HEK293 (cell line): ENCODE data around the gene HINT3.

Experiments used
- CTCF ChIA-PET: fragments of 350-600 bp; formaldehyde crosslinking; extraction: SDS; loops from one replicate; lab custom pipeline; 2021; ENCODE audit warnings: antibody characterized with exemption; lab: Yijun Ruan, JAX
- POLR2A ChIA-PET: fragments of 300-600 bp; formaldehyde crosslinking; extraction: SDS; loops from one replicate; lab custom pipeline; 2020; ENCODE audit warnings: antibody characterized with exemption, inconsistent platforms; lab: Yijun Ruan, JAX
- H3K27ac ChIP-seq: fragments of 200-500 bp; sonication (Bioruptor generic); 2 replicates; pipeline ENCODE4 v1.5.1; 2014; ENCODE audit warnings: low read depth, low read length, control low read depth, inconsistent platforms; ENCODE audit errors: extremely low read depth
- H3K36me3 ChIP-seq, 2 experiments: fragments of 200-500 bp in 1 of 2; sonication (Bioruptor generic) in 1 of 2; 1 replicate in 1 of 2; 2 replicates in 1 of 2; pipeline ENCODE4 v1.5.1; 2014 to 2017; ENCODE audit warnings: inconsistent platforms in 2 of 2, low read length in 2 of 2; ENCODE audit not compliant: control insufficient read depth in 2 of 2, insufficient read depth in 1 of 2
- H3K4me1 ChIP-seq: fragments of 200-500 bp; sonication (Bioruptor generic); 2 replicates; pipeline ENCODE4 v1.5.1; 2014; ENCODE audit warnings: mild to moderate bottlenecking, low read length, inconsistent platforms; ENCODE audit not compliant: control insufficient read depth, insufficient read depth
- H3K4me3 ChIP-seq: 2 replicates; pipeline ENCODE4 v1.5.1; 2011; ENCODE audit warnings: low read depth, mild to moderate bottlenecking, control low read depth, low read length, moderate library complexity
- H3K9me3 ChIP-seq: fragments of 200-500 bp; sonication (Bioruptor generic); 2 replicates; pipeline ENCODE4 v1.5.1; 2014; ENCODE audit warnings: low read depth, low read length, inconsistent platforms; ENCODE audit not compliant: control insufficient read depth, insufficient read depth
- EGR2 ChIP-seq: fragments of 450-650 bp; formaldehyde crosslinking; IDR thresholded peaks from 2 replicates; pipeline ENCODE4 v1.5.1; 2016; ENCODE audit warnings: low read depth, missing biosample characterization, missing genetic modification characterization
- KLF10 ChIP-seq: fragments of 450-650 bp; IDR thresholded peaks from 2 replicates; pipeline ENCODE4 v1.5.1; 2018; ENCODE audit warnings: missing biosample characterization, mild to moderate bottlenecking, missing genetic modification characterization
- KLF16 ChIP-seq: fragments of 450-650 bp; formaldehyde crosslinking; IDR thresholded peaks from 2 replicates; pipeline ENCODE4 v1.5.1; 2017; ENCODE audit warnings: missing biosample characterization, missing genetic modification characterization
- MZF1 ChIP-seq: fragments of 450-650 bp; formaldehyde crosslinking; IDR thresholded peaks from 2 replicates; pipeline ENCODE4 v1.5.1; 2017; ENCODE audit warnings: missing biosample characterization, missing genetic modification characterization, borderline replicate concordance
- REST ChIP-seq: fragments of 450-650 bp; formaldehyde crosslinking; IDR thresholded peaks from 2 replicates; pipeline ENCODE4 v1.5.1; 2016; ENCODE audit warnings: missing biosample characterization, missing genetic modification characterization
- SALL2 ChIP-seq: fragments of 450-650 bp; formaldehyde crosslinking; IDR thresholded peaks from 2 replicates; pipeline ENCODE4 v1.5.0; 2017; ENCODE audit warnings: missing biosample characterization, mild to moderate bottlenecking, missing genetic modification characterization, borderline replicate concordance
- SCRT1 ChIP-seq: fragments of 450-650 bp; formaldehyde crosslinking; IDR thresholded peaks from 2 replicates; pipeline ENCODE4 v1.5.1; 2016; ENCODE audit warnings: missing biosample characterization, missing genetic modification characterization, borderline replicate concordance
- SCRT2 ChIP-seq: fragments of 450-650 bp; formaldehyde crosslinking; IDR thresholded peaks from 2 replicates; pipeline ENCODE4 v1.5.1; 2016; ENCODE audit warnings: missing biosample characterization, missing genetic modification characterization
- ZFHX2 ChIP-seq: fragments of 450-650 bp; formaldehyde crosslinking; conservative IDR thresholded peaks from 2 replicates; pipeline ENCODE4 v1.5.1; 2016; ENCODE audit warnings: missing biosample characterization, missing genetic modification characterization
- ZNF184 ChIP-seq: fragments of 450-650 bp; IDR thresholded peaks from 2 replicates; pipeline ENCODE4 v1.5.1; 2018; ENCODE audit warnings: missing biosample characterization, mild to moderate bottlenecking, missing genetic modification characterization
- ZNF488 ChIP-seq: fragments of 450-650 bp; formaldehyde crosslinking; IDR thresholded peaks from 2 replicates; pipeline ENCODE4 v1.5.1; 2016; ENCODE audit warnings: missing biosample characterization, missing genetic modification characterization
- ZNF518A ChIP-seq: fragments of 450-650 bp; formaldehyde crosslinking; conservative IDR thresholded peaks from 2 replicates; pipeline ENCODE4 v1.5.1; 2016; ENCODE audit warnings: low read depth, missing biosample characterization, missing genetic modification characterization
- ZNF560 ChIP-seq: fragments of 450-650 bp; formaldehyde crosslinking; IDR thresholded peaks from 2 replicates; pipeline ENCODE4 v1.5.1; 2017; ENCODE audit warnings: missing biosample characterization, missing genetic modification characterization, borderline replicate concordance
- ZNF654 ChIP-seq: fragments of 450-650 bp; formaldehyde crosslinking; IDR thresholded peaks from 2 replicates; pipeline ENCODE4 v1.5.1; 2016; ENCODE audit warnings: low read depth, missing biosample characterization, missing genetic modification characterization
- ZNF670 ChIP-seq: fragments of 450-650 bp; formaldehyde crosslinking; IDR thresholded peaks from 2 replicates; pipeline ENCODE4 v1.5.1; 2016; ENCODE audit warnings: missing biosample characterization, missing genetic modification characterization, low read depth
- ZNF785 ChIP-seq: fragments of 450-650 bp; formaldehyde crosslinking; IDR thresholded peaks from 2 replicates; pipeline ENCODE4 v1.5.1; 2016; ENCODE audit warnings: missing biosample characterization, missing genetic modification characterization
- ZNF843 ChIP-seq: fragments of 450-650 bp; formaldehyde crosslinking; IDR thresholded peaks from 2 replicates; pipeline ENCODE4 v1.5.1; 2016; ENCODE audit warnings: missing biosample characterization, missing genetic modification characterization

HINT3 gene

GRCh38 chr6:125959041-125959440 lies 2.5 kb downstream of the HINT3 start:
- CTCF ChIA-PET: interaction anchor here (0.6 to 4.3 kb wide), 5 partner anchors 16 to 178 kb away, joined by 3 to 47 read pairs (median 4); no protein-coding TSS in a partner anchor
- Histone ChIP-seq H3K9me3 (no peaks in the 10 kb centered on the region), H3K36me3 (peaks cover 0 to 13% of the 10 kb centered on the region in 2 experiments; a peak in 1 of 3 replicates), H3K4me3 (no peak overlapping the region), H3K4me1 (no peaks in the 10 kb centered on the region), H3K27ac (no peak overlapping the region)
- no peak for TF ChIP-seq REST (tag by site-specific recombination)
- TF ChIP-seq KLF10: no peak
- TF ChIP-seq SALL2 (tag by site-specific recombination): no peak
- TF ChIP-seq ZNF785: no peak
- no peak for TF ChIP-seq ZNF670
- POLR2A ChIA-PET: interaction anchor here (3.2 kb wide), 1 partner anchor 27 kb away, joined by 20 read pairs; the partner anchor contains the start of gene TRMT11

- POLR2A ChIA-PET: no interaction called here
- no peak for TF ChIP-seq EGR2 (tag by site-specific recombination)
- no peak for TF ChIP-seq ZFHX2 (tag by site-specific recombination)
- 0 out of 2 replicates have a peak, but pooled peaks have one; percentile 30 for TF ChIP-seq SCRT2 (tag by site-specific recombination)
- no peak for TF ChIP-seq ZNF560 (tag by site-specific recombination)
- no peak for TF ChIP-seq ZNF654 (tag by site-specific recombination)
- no peak for TF ChIP-seq MZF1 (tag by site-specific recombination)
- TF ChIP-seq SCRT1 (tag by site-specific recombination): 0 out of 2 replicates have a peak, but pooled peaks have one; percentile 30
- H3K4me3 ChIP-seq: no peak overlapping the region
- H3K27ac ChIP-seq: no peak overlapping the region
- H3K4me1 ChIP-seq: no peaks in the 10 kb centered on the region
- CTCF ChIA-PET: interaction anchor here (0.6 to 5.7 kb wide), 5 partner anchors 10 to 201 kb away, joined by 3 to 59 read pairs (median 3); no protein-coding TSS in a partner anchor
- H3K36me3 ChIP-seq: peaks cover 0 to 13% of the 10 kb centered on the region in 2 experiments; a peak in 1 of 3 replicates
- H3K9me3 ChIP-seq: no peaks in the 10 kb centered on the region
These were observed 4.5 kb downstream of the HINT3 start for GRCh38 chr6:125961117-125961516.

- CTCF ChIA-PET: interaction anchor here (0.6 to 5.7 kb wide), 10 partner anchors 9 to 483 kb away, joined by 3 to 59 read pairs (median 4); no protein-coding TSS in a partner anchor
These were observed 6.4 kb downstream of the HINT3 start for GRCh38 chr6:125962900-125963497.

More at GRCh38 chr6:125962900-125963497, 6.4 kb downstream of the HINT3 start:
- Histone ChIP-seq H3K4me1 (no peaks in the 10 kb centered on the region), H3K9me3 (no peaks in the 10 kb centered on the region), H3K27ac (no peak overlapping the region), H3K4me3 (no peak overlapping the region), H3K36me3 (peaks cover 4 to 25% of the 10 kb centered on the region in 2 experiments; a peak in 2 of 3 replicates)
- no peak for TF ChIP-seq KLF16
- no peak for TF ChIP-seq ZNF184 (tag by site-specific recombination)
- no peak for TF ChIP-seq ZNF488 (tag by site-specific recombination)
- no peak for TF ChIP-seq MZF1 (tag by site-specific recombination)
- no peak for TF ChIP-seq ZNF518A
- no peak for TF ChIP-seq ZNF843
- POLR2A ChIA-PET: no interaction called here
